ENCODE data around the gene GRM7. TPM values are rescaled to one million over a fixed set of nuclear protein-coding genes. Genes with fewer than 3 reads are reported as not detected.

Gene GRM7
- total and polyA plus RNA-seq, 2 experiments from 2014 or later, result 0.40 TPM; not detected in 1

DNA sequence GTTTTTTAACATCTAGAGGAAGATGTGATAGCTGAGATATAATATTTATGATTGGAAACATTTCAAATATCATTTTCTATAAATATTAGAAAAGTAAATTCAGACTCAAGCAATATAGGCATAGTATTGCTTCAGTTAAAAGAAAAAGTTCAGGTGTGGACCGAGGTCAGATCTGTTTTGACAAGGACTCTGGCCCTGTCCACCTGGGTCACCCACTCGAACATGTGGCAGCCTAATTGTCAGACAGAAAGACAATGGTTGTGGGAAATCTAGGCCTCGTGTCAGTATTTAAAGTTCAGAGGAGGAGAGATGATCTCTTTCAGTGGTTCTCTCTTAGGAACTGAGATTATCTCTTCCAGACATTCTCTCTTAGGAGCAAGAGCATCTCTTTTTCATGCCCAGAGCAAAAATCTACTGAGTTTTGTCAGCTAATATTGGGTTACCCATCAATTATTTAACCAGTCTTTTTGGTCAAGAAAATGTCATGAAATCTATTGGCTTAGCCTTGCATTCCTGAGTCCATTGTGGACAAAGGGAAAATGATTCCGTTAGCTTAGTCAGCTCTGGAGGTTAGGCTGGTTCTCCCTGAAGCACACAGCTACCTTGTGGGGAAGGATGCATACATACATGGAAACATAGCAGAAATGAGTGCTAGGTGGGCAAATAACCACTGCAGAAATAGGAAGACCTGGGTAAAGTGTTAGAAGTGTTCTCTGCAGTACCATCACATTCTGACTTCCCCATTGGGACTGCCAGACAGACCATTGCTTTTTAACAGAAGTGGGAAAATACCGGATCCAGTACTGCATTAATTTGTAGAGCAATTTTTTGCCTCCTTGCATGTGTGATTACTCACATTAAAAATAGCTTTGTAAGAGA lies 343.3 kb downstream of the GRM7 start:
- H3K36me3 Mint-ChIP-seq (ENCODE audit: low read depth), result peaks cover 3% of the 10 kb centered on the region; the same call in 1 of the 3 replicates
- Histone ChIP-seq H3F3A (replicated peaks; ENCODE audit: low read depth) (no peaks in the 10 kb centered on the region), H3K27me3 (ENCODE audit: insufficient read depth) (no peaks in the 10 kb centered on the region), H3K27ac (ENCODE audit: low read depth) (no peak overlapping the region), H3K4me3 (no peak overlapping the region), H3K4me2 (no peak overlapping the region), H4K20me1 (replicated peaks; ENCODE audit: insufficient read depth) (no peaks in the 10 kb centered on the region), H3K79me2 (replicated peaks; ENCODE audit: insufficient read depth) (no peaks in the 10 kb centered on the region), H3K4me1 (ENCODE audit: insufficient read depth) (0 out of 2 replicates have a peak, but pooled peaks cover 5% of the 10 kb centered on the region), H2AFZ (no peak overlapping the region), H3K9me2 (ENCODE audit: insufficient read depth) (no peaks in the 10 kb centered on the region), H3K36me3 (ENCODE audit: insufficient read depth) (no peaks in the 10 kb centered on the region)
- no peak for ATAC-seq
- H3K4me3 Mint-ChIP-seq, result no peak overlapping the region
- peaks cover 5% of the 10 kb centered on the region; the same call in 2 of the 3 replicates for H3K4me1 Mint-ChIP-seq
- no peak overlapping the region for H3K27ac Mint-ChIP-seq
- no peak for DNase-seq (ENCODE audit: low spot score)
- TF ChIP-seq EZH2 (IDR thresholded peaks at IDR 0.05; ENCODE audit: low read depth, unreplicated experiment) (no peak), EZH2phosphoT487 (IDR thresholded peaks at IDR 0.05; ENCODE audit: unreplicated experiment) (no peak), CREB1 (CRISPR knock-in tag; IDR thresholded peaks at IDR 0.05; ENCODE audit: low read depth) (no peak), ETS1 (IDR thresholded peaks at IDR 0.05) (no peak)
- H3K9me3 Mint-ChIP-seq, result peaks cover 75% of the 10 kb centered on the region
- no peaks in the 10 kb centered on the region for H3K27me3 Mint-ChIP-seq (ENCODE audit: insufficient read depth, low read depth, poor library complexity)

- Histone ChIP-seq H3K4me3 (no peak overlapping the region), H3K36me3 (ENCODE audit: insufficient read depth) (no peaks in the 10 kb centered on the region), H3K4me1 (ENCODE audit: insufficient read depth) (0 out of 2 replicates have a peak, but pooled peaks cover 5% of the 10 kb centered on the region), H3K4me2 (no peak overlapping the region), H3F3A (replicated peaks; ENCODE audit: low read depth) (no peaks in the 10 kb centered on the region), H3K9me2 (ENCODE audit: insufficient read depth) (no peaks in the 10 kb centered on the region), H3K27ac (ENCODE audit: low read depth) (no peak overlapping the region), H3K27me3 (ENCODE audit: insufficient read depth) (no peaks in the 10 kb centered on the region), H2AFZ (no peak overlapping the region), H3K79me2 (replicated peaks; ENCODE audit: insufficient read depth) (no peaks in the 10 kb centered on the region), H4K20me1 (replicated peaks; ENCODE audit: insufficient read depth) (no peaks in the 10 kb centered on the region)
- Mint-ChIP-seq H3K27me3 (ENCODE audit: insufficient read depth, low read depth, poor library complexity) (no peaks in the 10 kb centered on the region), H3K36me3 (ENCODE audit: low read depth) (peaks cover under 1% of the 10 kb centered on the region; the same call in 1 of the 3 replicates), H3K27ac (no peak overlapping the region), H3K9me3 (peaks cover 75% of the 10 kb centered on the region), H3K4me3 (no peak overlapping the region), H3K4me1 (peaks cover 5% of the 10 kb centered on the region; the same call in 2 of the 3 replicates)
- no peak for TF ChIP-seq EZH2 (IDR thresholded peaks at IDR 0.05; ENCODE audit: low read depth, unreplicated experiment)
- TF ChIP-seq ZNF114 (CRISPR knock-in tag; IDR thresholded peaks at IDR 0.05), result no peak
- TF ChIP-seq, protein P1, sequence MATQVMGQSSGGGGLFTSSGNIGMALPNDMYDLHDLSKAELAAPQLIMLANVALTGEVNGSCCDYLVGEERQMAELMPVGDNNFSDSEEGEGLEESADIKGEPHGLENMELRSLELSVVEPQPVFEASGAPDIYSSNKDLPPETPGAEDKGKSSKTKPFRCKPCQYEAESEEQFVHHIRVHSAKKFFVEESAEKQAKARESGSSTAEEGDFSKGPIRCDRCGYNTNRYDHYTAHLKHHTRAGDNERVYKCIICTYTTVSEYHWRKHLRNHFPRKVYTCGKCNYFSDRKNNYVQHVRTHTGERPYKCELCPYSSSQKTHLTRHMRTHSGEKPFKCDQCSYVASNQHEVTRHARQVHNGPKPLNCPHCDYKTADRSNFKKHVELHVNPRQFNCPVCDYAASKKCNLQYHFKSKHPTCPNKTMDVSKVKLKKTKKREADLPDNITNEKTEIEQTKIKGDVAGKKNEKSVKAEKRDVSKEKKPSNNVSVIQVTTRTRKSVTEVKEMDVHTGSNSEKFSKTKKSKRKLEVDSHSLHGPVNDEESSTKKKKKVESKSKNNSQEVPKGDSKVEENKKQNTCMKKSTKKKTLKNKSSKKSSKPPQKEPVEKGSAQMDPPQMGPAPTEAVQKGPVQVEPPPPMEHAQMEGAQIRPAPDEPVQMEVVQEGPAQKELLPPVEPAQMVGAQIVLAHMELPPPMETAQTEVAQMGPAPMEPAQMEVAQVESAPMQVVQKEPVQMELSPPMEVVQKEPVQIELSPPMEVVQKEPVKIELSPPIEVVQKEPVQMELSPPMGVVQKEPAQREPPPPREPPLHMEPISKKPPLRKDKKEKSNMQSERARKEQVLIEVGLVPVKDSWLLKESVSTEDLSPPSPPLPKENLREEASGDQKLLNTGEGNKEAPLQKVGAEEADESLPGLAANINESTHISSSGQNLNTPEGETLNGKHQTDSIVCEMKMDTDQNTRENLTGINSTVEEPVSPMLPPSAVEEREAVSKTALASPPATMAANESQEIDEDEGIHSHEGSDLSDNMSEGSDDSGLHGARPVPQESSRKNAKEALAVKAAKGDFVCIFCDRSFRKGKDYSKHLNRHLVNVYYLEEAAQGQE (IDR thresholded peaks at IDR 0.05; ENCODE audit: unreplicated experiment), result no peak
- DNase-seq (ENCODE audit: low spot score), result no peak
- no peak for ATAC-seq
Measured at GRCh38 chr3:7204848-7205156, 343.9 kb downstream of the GRM7 start.
